Measurements from ENCODE around the gene SPNS2.

Gene SPNS2

GRCh38 chr17:4536742-4537411 lies 38.2 kb downstream of the SPNS2 start:
- peak; percentile 58 for DNase-seq (ENCODE audit: low spot score)

- DNase-seq (ENCODE audit: low spot score): no peak
Measured at GRCh38 chr17:4537451-4538235, 39.0 kb downstream of the SPNS2 start.

GRCh38 chr17:4538236-4539002 lies 39.7 kb downstream of the SPNS2 start:
- no peak for DNase-seq (ENCODE audit: low spot score)

GRCh38 chr17:4539025-4539424 lies 40.3 kb downstream of the SPNS2 start:
- DNase-seq (ENCODE audit: low spot score): no peak

GRCh38 chr17:4539576-4540223 lies 41.0 kb downstream of the SPNS2 start:
- no peak for DNase-seq (ENCODE audit: low spot score)

- no peak for DNase-seq (ENCODE audit: low spot score)
Measured at GRCh38 chr17:4540224-4540651, 41.6 kb downstream of the SPNS2 start.

- DNase-seq (ENCODE audit: low spot score): no peak
Measured at GRCh38 chr17:4540687-4541327, 42.1 kb downstream of the SPNS2 start.

GRCh38 chr17:4541328-4542002 lies 42.8 kb downstream of the SPNS2 start:
- no peak for DNase-seq (ENCODE audit: low spot score)

- DNase-seq (ENCODE audit: low spot score): no peak
Measured at GRCh38 chr17:4542003-4542725, 43.5 kb downstream of the SPNS2 start.

GRCh38 chr17:4542726-4543191 lies 44.1 kb downstream of the SPNS2 start:
- no peak for DNase-seq (ENCODE audit: low spot score)

- DNase-seq (ENCODE audit: low spot score): no peak
Measured at GRCh38 chr17:4543557-4544026, 44.9 kb downstream of the SPNS2 start.

- no peak for DNase-seq (ENCODE audit: low spot score)
Measured at GRCh38 chr17:4544135-4544950, 45.7 kb downstream of the SPNS2 start.

GRCh38 chr17:4544951-4545216 lies 46.2 kb downstream of the SPNS2 start:
- DNase-seq (ENCODE audit: low spot score): no peak

- DNase-seq (ENCODE audit: low spot score): no peak
Measured at GRCh38 chr17:4545217-4545951, 46.7 kb downstream of the SPNS2 start.

- DNase-seq (ENCODE audit: low spot score): no peak
Measured at GRCh38 chr17:4547118-4547906, 48.6 kb downstream of the SPNS2 start.

GRCh38 chr17:4548061-4548461 lies 49.4 kb downstream of the SPNS2 start:
- no peak for DNase-seq (ENCODE audit: low spot score)

GRCh38 chr17:4548721-4549531 lies 50.2 kb downstream of the SPNS2 start:
- DNase-seq (ENCODE audit: low spot score): no peak

Data from GM03348 (cell line).